Breast epithelium (tissue), 4 donors: Measurements from ENCODE around the gene ITPKB. TPM values are rescaled to one million over a fixed set of nuclear protein-coding genes. Genes with fewer than 3 reads are reported as not detected.

Source experiments
- DNase-seq, 2 donors: peaks; one replicate each; pipeline ENCODE4 v3.0.0-alpha.2; 2019; ENCODE audit warnings: low spot score in 2 of 2
- H3K27ac ChIP-seq, 2 donors: fragments of 200-600 bp; sonication (generic) in 1 of 2; one replicate each; pipeline ENCODE4 v1.5.1; 2016 to 2019; ENCODE audit warnings: mild to moderate bottlenecking in 1 of 2
- H3K27me3 ChIP-seq, 2 donors: fragments of 200-600 bp; sonication (generic) in 1 of 2; one replicate each; pipeline versions ENCODE4 v1.5.1 to v1.6.0; 2017 to 2019; ENCODE audit warnings: control low read depth in 1 of 2, mild to moderate bottlenecking in 1 of 2
- H3K36me3 ChIP-seq: fragments of 200-600 bp; one replicate; pipeline ENCODE4 v1.5.1; 2019
- H3K4me1 ChIP-seq, 2 donors: fragments of 200-600 bp; sonication (generic); one replicate each; pipeline ENCODE4 v1.5.1; 2016 to 2019; ENCODE audit warnings: control low read depth in 1 of 2
- H3K4me3 ChIP-seq, 3 donors: fragments of 200-600 bp; sonication (generic); 1 replicate in 2 of 3; 2 replicates in 1 of 3; pipeline ENCODE4 v1.5.1; 2016 to 2019; ENCODE audit warnings: mild to moderate bottlenecking in 3 of 3, moderate library complexity in 2 of 3
- H3K9me3 ChIP-seq, 2 donors: fragments of 200-600 bp; sonication (generic) in 1 of 2; one replicate each; pipeline ENCODE4 v1.5.1; 2016 to 2019; ENCODE audit warnings: control low read depth in 1 of 2
- POLR2A ChIP-seq: fragments of 450-650 bp; IDR thresholded peaks from one replicate; pipeline ENCODE4 v1.6.1; 2016; ENCODE audit warnings: antibody characterized with exemption, mild to moderate bottlenecking, moderate library complexity
- POLR2AphosphoS5 ChIP-seq, 3 donors: sonication (generic); formaldehyde crosslinking; IDR thresholded peaks; one replicate each; pipeline ENCODE4 v1.6.1; 2017; ENCODE audit warnings: antibody characterized with exemption in 3 of 3
- intact Hi-C: fragments of 100-400 bp; cut with DNase I; formaldehyde crosslinking; loops from one replicate; pipeline ENCODE4 v1.15.1; 2023; ENCODE audit warnings: low total_unique reads
- total RNA-seq, 3 donors: library from RNA; depleted of rRNA; stranded (reverse); fragments of >200 nt; gene quantifications; one replicate each; pipeline ENCODE4 v1.1.0, GENCODE V29; 2016
- TF ChIP-seq, protein P1 (sequence below), 3 donors: fragments of 450-650 bp; IDR thresholded peaks; one replicate each; pipeline ENCODE4 v1.5.1; 2016 to 2017; ENCODE audit warnings: antibody characterized with exemption in 3 of 3, mild to moderate bottlenecking in 3 of 3, moderate library complexity in 3 of 3

Gene ITPKB
- total RNA-seq, 3 donors from 2014 or later: 24.0 to 37.6 (median 25.6) TPM

DNA sequence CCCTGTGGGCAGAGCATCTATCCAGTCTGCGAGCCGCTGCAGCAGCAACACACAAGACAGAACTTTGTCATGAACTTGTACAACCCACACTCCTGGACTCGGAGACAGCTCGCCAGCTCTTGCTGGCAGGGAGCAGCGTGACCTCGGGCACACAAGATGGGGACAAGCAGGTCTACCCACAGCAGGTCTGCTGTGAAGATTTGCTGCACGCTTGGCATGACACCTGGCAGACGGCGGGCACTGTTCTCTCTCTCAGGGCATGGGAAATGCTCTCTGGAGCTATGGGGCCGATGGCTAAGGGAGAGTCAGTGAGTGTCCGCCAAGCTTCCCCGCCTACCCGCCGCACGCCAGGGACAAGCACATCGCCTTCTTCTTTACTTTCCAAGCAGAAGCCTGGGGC, 100.5 kb downstream of the ITPKB start:
- no peaks in the 10 kb centered on the region for H3K36me3 ChIP-seq
- peak in 1 of 2 donors; percentile 65 for DNase-seq
- H3K9me3 ChIP-seq: no peaks in the 10 kb centered on the region
- peaks cover 3 to 9% of the 10 kb centered on the region in 2 donors for H3K4me1 ChIP-seq
- peak overlapping the region; percentile 29 to 84 for H3K27ac ChIP-seq
- TF ChIP-seq POLR2A (no peak), POLR2AphosphoS5 (IDR thresholded peaks at IDR 0.05) (no peak)
- H3K27me3 ChIP-seq: no peaks in the 10 kb centered on the region
- intact Hi-C loops: no loop called here
- H3K4me3 ChIP-seq: peak overlapping the region in 1 of 3 donors; percentile 5

DNA sequence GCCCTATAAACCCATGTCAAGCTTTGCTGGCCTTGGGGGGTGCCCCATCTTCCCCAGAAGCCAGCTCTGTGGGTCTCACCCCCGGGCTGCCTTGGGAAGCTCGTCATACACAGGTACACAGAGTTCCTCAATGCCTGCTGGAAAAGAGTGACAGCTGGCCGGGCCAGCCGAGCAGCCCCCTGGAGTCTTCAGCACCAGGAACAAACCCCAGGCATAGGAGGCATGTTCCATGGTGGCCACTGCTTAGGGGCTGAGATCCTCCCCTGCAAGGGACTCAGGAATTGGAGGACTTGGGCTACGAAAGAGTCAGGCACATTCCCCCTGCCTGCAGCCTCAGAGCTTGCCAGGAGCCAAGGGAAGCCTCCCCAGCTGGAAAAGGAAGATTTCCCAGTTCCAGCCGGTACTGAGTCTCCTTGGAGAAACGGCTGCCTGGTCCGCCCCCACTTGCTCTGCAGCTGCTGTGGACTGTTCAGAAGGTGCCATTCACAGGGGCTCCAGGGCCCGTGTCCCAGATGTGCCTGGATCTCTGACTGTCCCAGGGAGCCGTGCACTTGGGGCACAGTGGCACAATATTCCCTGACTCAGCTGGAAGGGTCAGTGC, 101.0 kb downstream of the ITPKB start:
- Histone ChIP-seq H3K36me3 (no peaks in the 10 kb centered on the region), H3K27ac (peak overlapping the region; percentile 29 to 84), H3K4me1 (peaks cover 0 to 5% of the 10 kb centered on the region in 2 donors), H3K4me3 (peak overlapping the region in 1 of 3 donors; percentile 5), H3K27me3 (no peaks in the 10 kb centered on the region), H3K9me3 (no peaks in the 10 kb centered on the region)
- DNase-seq: peak in 1 of 2 donors; percentile 49
- TF ChIP-seq POLR2A (no peak), POLR2AphosphoS5 (IDR thresholded peaks at IDR 0.05) (no peak)
- TF ChIP-seq, protein P1, sequence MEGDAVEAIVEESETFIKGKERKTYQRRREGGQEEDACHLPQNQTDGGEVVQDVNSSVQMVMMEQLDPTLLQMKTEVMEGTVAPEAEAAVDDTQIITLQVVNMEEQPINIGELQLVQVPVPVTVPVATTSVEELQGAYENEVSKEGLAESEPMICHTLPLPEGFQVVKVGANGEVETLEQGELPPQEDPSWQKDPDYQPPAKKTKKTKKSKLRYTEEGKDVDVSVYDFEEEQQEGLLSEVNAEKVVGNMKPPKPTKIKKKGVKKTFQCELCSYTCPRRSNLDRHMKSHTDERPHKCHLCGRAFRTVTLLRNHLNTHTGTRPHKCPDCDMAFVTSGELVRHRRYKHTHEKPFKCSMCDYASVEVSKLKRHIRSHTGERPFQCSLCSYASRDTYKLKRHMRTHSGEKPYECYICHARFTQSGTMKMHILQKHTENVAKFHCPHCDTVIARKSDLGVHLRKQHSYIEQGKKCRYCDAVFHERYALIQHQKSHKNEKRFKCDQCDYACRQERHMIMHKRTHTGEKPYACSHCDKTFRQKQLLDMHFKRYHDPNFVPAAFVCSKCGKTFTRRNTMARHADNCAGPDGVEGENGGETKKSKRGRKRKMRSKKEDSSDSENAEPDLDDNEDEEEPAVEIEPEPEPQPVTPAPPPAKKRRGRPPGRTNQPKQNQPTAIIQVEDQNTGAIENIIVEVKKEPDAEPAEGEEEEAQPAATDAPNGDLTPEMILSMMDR (IDR thresholded peaks at IDR 0.05): peak in 1 of 3 donors; percentile 4
- intact Hi-C loops: no loop called here

DNA sequence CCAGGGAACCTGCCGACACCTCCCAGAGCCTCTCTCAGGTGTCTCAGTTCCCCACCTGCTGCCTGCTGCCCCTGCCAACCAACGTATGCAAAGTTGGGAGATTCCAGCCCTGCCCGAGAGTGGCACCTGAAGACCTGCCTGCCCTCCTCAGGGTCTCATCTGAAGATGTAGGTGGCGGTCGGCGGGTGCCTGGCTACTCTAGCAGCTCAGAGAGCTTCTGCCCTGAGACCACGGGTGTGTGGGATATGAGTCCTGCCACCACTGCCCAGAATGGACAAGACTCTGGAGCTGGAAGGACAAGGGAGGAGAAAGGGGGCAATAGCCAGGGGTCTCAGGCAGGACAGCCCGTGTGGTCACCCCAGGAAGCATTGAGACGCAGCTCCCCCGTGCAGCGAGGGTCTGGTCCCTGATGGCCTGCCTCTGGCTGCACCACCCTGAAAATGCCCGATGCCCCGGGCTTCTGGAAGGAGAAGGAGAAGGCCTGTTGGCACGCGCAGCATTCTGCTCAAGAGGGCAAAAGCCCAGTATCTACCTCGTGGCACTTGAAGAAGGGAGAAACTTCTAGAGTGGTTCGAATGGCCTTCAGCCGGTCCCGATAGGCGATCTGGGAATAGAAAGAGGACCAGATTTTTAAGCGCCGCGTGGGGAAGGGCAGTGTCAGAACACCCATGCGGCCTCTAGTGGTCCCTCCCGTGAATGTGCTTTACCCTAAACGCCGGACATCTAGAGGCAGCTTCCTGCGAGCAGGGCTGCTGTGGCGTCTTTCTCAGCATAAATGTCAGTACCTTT, 101.7 kb downstream of the ITPKB start:
- Histone ChIP-seq H3K9me3 (no peaks in the 10 kb centered on the region), H3K27ac (peak overlapping the region; percentile 29 to 84), H3K36me3 (no peaks in the 10 kb centered on the region), H3K4me1 (peaks cover 0 to 4% of the 10 kb centered on the region in 2 donors), H3K27me3 (no peaks in the 10 kb centered on the region), H3K4me3 (no peak overlapping the region)
- intact Hi-C loops: no loop called here
- peak in 1 of 2 donors; percentile 49 for DNase-seq
- TF ChIP-seq POLR2A: no peak
- TF ChIP-seq, protein P1 (IDR thresholded peaks at IDR 0.05): peak in 1 of 3 donors; percentile 32

DNA sequence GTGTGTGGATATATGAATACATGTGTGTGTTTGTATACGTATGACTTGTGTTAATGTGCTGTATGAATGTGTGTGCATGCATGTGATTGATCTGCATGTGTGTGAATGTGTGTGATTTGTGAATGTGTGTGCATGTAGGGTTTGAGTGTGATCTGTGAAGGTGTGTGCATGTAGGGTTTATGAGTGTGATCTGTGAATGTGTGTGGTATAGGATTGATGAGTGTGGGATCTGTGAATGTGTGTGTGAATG, 102.3 kb downstream of the ITPKB start:
- Histone ChIP-seq H3K27me3 (no peaks in the 10 kb centered on the region), H3K4me3 (no peak overlapping the region), H3K27ac (no peak overlapping the region), H3K36me3 (no peaks in the 10 kb centered on the region), H3K4me1 (peaks cover 0 to 4% of the 10 kb centered on the region in 2 donors), H3K9me3 (no peaks in the 10 kb centered on the region)
- intact Hi-C loops: no loop called here
- DNase-seq: no peak
- TF ChIP-seq, protein P1 (IDR thresholded peaks at IDR 0.05): no peak

DNA sequence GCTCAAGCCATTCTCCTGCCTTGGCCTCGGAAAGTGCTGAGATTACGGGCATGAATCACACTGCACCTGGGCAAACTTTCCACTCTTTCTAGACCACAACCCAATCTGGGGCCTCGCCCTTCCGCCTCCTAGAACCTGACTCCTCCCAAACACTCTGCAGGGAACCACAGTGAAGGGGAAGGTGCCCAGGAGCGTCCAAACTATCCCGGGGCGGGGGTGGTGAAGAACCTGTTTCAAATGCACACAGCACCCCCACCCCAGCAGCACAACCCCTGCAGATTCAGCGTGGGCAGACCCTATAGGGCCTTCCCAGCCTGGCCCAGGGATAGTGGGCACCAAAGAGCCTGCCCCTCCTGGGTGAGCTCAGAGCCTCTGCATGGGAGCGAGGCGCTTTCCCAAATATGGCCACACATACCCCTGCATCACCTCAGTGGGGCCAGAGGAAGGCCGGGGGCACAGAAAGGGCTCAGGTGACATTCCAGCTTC, 103.6 kb downstream of the ITPKB start:
- H3K27ac ChIP-seq: no peak overlapping the region

More for the DNA sequence above, 103.6 kb downstream of the ITPKB start:
- Histone ChIP-seq H3K36me3 (no peaks in the 10 kb centered on the region), H3K9me3 (no peaks in the 10 kb centered on the region), H3K27me3 (no peaks in the 10 kb centered on the region), H3K4me3 (no peak overlapping the region), H3K4me1 (peaks cover 0 to 4% of the 10 kb centered on the region in 2 donors)
- peak in 1 of 2 donors; percentile 37 for DNase-seq
- TF ChIP-seq, protein P1 (IDR thresholded peaks at IDR 0.05): no peak
- no peak for TF ChIP-seq POLR2A
- no peak for TF ChIP-seq POLR2AphosphoS5 (IDR thresholded peaks at IDR 0.05)
- intact Hi-C loops: no loop called here
